ENCODE measurements around the gene GLCCI1.
"Not testable (repeated sequence)": the region's sequence is repeated elsewhere in the genome, so short reads cannot be mapped to it uniquely, and the experiment has no call there.

Gene GLCCI1

DNA sequence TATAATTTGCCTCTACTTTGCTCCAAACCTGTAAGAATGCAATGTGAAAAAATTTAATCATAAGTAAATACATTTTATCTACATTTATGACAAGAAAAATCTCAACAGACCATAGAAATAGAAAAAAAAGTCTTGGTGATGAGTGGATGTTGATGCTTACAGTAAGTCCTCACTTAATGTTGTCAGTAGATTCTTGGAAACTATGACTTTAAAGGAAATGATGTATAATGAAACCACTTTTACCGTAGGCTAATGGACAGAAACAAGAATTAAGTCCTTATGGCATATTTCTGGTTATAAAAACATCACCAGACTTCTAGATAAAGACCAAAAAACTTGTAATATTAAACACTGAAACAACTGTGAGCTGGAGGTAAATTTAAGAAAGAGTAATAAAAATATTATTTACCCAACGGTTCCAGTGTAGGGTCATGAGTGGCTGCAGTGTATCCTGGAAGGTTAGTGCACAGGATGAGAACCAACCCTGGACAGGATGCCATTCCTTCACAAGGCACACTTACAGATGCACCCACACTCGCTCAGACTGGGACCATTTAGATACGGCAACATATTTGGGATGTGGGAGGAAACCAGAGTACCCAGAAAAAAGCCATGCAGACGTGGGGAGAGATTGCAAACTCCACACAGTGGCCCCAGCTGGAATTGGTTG lies 76.3 kb downstream of the GLCCI1 start:
- DNase-seq (ENCODE audit: low spot score) = no peak
- in situ Hi-C loops (cut with MboI; ENCODE audit: low pct_unique_long_range_greater_than_20kb, low sequenced_read_pairs, unreplicated experiment) = no loop called here
- no peak for TF ChIP-seq CTCF (IDR thresholded peaks at IDR 0.05; ENCODE audit: extremely low read depth, insufficient read depth, missing control alignments)

DNA sequence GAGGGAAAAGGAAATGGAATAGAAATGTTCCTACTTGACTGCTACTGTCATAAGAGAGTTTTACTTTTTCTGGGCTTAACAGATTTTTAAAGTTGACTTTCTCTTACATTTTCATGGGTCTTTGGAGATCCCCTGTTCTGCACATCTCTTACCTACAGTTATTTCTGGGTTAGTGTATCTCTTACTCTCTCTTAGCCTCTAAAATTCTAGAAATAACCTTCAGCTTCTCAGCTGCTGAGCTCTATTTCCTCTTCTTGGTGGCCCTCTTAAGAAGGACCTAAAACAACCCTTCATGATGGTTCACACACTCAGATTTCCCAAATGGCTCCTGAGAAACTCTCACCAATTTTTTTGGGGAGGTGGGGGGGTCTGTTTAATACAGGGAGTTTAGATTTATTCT lies 79.5 kb downstream of the GLCCI1 start:
- DNase-seq (ENCODE audit: low spot score); in situ Hi-C loops (cut with MboI; ENCODE audit: low pct_unique_long_range_greater_than_20kb, low sequenced_read_pairs, unreplicated experiment): not testable (repeated sequence)

GRCh38 chr7:8051373-8051772 lies 82.8 kb downstream of the GLCCI1 start:
- in situ Hi-C loops (cut with MboI; ENCODE audit: low pct_unique_long_range_greater_than_20kb, low sequenced_read_pairs, unreplicated experiment) = no loop called here
- TF ChIP-seq CTCF (IDR thresholded peaks at IDR 0.05; ENCODE audit: extremely low read depth, insufficient read depth, missing control alignments) = no peak
- DNase-seq (ENCODE audit: low spot score) = no peak

DNA sequence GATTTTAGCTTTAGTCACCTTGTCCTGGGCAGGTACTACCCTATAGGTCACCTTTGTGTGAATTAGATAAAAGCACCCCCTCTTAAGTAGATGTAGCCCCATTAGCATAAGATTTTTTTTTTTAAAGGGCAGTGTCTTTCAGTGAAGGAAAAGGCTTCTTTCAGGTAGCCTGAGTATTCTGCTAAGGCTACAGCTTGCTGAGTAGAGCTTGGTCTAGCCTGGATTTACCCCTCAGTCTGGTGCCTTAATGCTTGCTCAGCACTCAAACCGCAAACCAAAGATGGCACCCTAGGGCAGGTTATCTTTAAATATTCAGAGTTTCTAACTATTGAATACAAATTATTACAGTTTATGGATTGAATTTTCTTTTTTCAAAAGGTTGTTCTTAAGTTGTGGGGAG lies 83.4 kb downstream of the GLCCI1 start:
- no peak for TF ChIP-seq CTCF (IDR thresholded peaks at IDR 0.05; ENCODE audit: extremely low read depth, insufficient read depth, missing control alignments)
- DNase-seq (ENCODE audit: low spot score) = no peak
- in situ Hi-C loops (cut with MboI; ENCODE audit: low pct_unique_long_range_greater_than_20kb, low sequenced_read_pairs, unreplicated experiment) = no loop called here

GRCh38 chr7:8052824-8053223 lies 84.2 kb downstream of the GLCCI1 start:
- no peak for DNase-seq (ENCODE audit: low spot score)
- no peak for TF ChIP-seq CTCF (IDR thresholded peaks at IDR 0.05; ENCODE audit: extremely low read depth, insufficient read depth, missing control alignments)
- in situ Hi-C loops (cut with MboI; ENCODE audit: low pct_unique_long_range_greater_than_20kb, low sequenced_read_pairs, unreplicated experiment) = no loop called here

GRCh38 chr7:8056439-8056838 lies 87.8 kb downstream of the GLCCI1 start:
- DNase-seq (ENCODE audit: low spot score) = no peak
- in situ Hi-C loops (cut with MboI; ENCODE audit: low pct_unique_long_range_greater_than_20kb, low sequenced_read_pairs, unreplicated experiment) = no loop called here
- TF ChIP-seq CTCF (IDR thresholded peaks at IDR 0.05; ENCODE audit: extremely low read depth, insufficient read depth, missing control alignments) = no peak

- in situ Hi-C loops (cut with MboI; ENCODE audit: low pct_unique_long_range_greater_than_20kb, low sequenced_read_pairs, unreplicated experiment) = no loop called here
- no peak for TF ChIP-seq CTCF (IDR thresholded peaks at IDR 0.05; ENCODE audit: extremely low read depth, insufficient read depth, missing control alignments)
Observed at GRCh38 chr7:8057566-8057965, 89.0 kb downstream of the GLCCI1 start.

More at GRCh38 chr7:8057566-8057965, 89.0 kb downstream of the GLCCI1 start:
- no peak for DNase-seq (ENCODE audit: low spot score)
